ENCODE measurements around the gene PLEKHH1. TPM values are rescaled to one million over a fixed set of nuclear protein-coding genes. Genes with fewer than 3 reads are reported as not detected.
A peak's percentile ranks its signal among the peaks of the same experiment; 100 is the strongest.

Gene PLEKHH1
- total and polyA plus RNA-seq, 2 of the 8 experiments (the other 6 are each of a cell fraction or from before 2014, with no cell fraction given) = 28.3 to 33.3 TPM

- Histone ChIP-seq H3K9ac (replicated peaks in 1 of 4; ENCODE audit: extremely low read depth in 1 of 4, low read depth in 3 of 4, low read length in 3 of 4) (no peak overlapping the region), H3K23ac (ENCODE audit: insufficient read length) (no peak overlapping the region), H3K4ac (replicated peaks; ENCODE audit: insufficient read length, low read depth, low read length) (no peak overlapping the region), H2AFZ (ENCODE audit: low read length) (no peak overlapping the region), H2BK15ac (ENCODE audit: low read length) (no peak overlapping the region), H3K79me1 (ENCODE audit: low read depth, low read length) (no peaks in the 10 kb centered on the region), H3K56ac (replicated peaks; ENCODE audit: insufficient read length, low read depth, low read length) (no peak overlapping the region), H2BK5ac (ENCODE audit: low read depth, low read length) (no peak overlapping the region), H3K27me3 (replicated peaks in 1 of 4; ENCODE audit: control insufficient read depth in 3 of 4, extremely low read depth in 1 of 4, insufficient read depth in 3 of 4, low read length in 3 of 4) (peaks cover 22 to 85% (median 68%) of the 10 kb centered on the region in 4 experiments), H3K18ac (ENCODE audit: extremely low read depth, low read length) (no peak overlapping the region), H3K4me2 (ENCODE audit: insufficient read depth in 1 of 2, low read depth in 2 of 2, low read length in 2 of 2) (no peak overlapping the region), H2BK120ac (replicated peaks; ENCODE audit: low read depth, low read length) (no peak overlapping the region), H3K4me1 (replicated peaks in 1 of 4; ENCODE audit: control insufficient read depth in 3 of 4, insufficient read depth in 4 of 4, low read length in 3 of 4) (peaks cover 0 to 8% (median 2%) of the 10 kb centered on the region in 4 experiments; a peak in 4 of 7 replicates), H4K8ac (ENCODE audit: extremely low read depth, insufficient read depth, low read length) (no peak overlapping the region), H3K79me2 (ENCODE audit: control insufficient read depth in 1 of 2, insufficient read depth in 2 of 2, low read length in 2 of 2) (no peaks in the 10 kb centered on the region), H3K9me3 (ENCODE audit: insufficient read depth in 2 of 2, low read depth in 1 of 2, low read length in 1 of 2) (no peaks in the 10 kb centered on the region), H2BK20ac (ENCODE audit: low read length) (no peak overlapping the region), H4K91ac (replicated peaks; ENCODE audit: insufficient read length, low read length) (no peak overlapping the region), H3K27ac (ENCODE audit: low read depth, low read length) (no peak overlapping the region), H3K14ac (ENCODE audit: insufficient read length) (no peak overlapping the region), H3K23me2 (ENCODE audit: low read depth, low read length) (no peaks in the 10 kb centered on the region), H2BK12ac (ENCODE audit: low read depth, low read length) (no peak overlapping the region), H3K36me3 (ENCODE audit: control insufficient read depth in 2 of 4, insufficient read depth in 4 of 4, low read length in 3 of 4) (no peaks in the 10 kb centered on the region), H4K5ac (ENCODE audit: insufficient read length, low read depth, low read length) (no peak overlapping the region), H2AK5ac (ENCODE audit: low read depth, low read length) (no peak overlapping the region), H3K4me3 (ENCODE audit: extremely low read depth in 1 of 4, insufficient read depth in 2 of 4, low read depth in 3 of 4, low read length in 4 of 4) (no peak overlapping the region), H4K20me1 (replicated peaks in 1 of 2; ENCODE audit: control insufficient read depth in 1 of 2, insufficient read depth in 2 of 2, low read length in 2 of 2) (no peaks in the 10 kb centered on the region)
- ChIA-PET CTCF (ENCODE audit: partially characterized antibody) (interaction anchor here (1.1 to 3.5 kb wide), 4 partner anchors 11 to 81 kb away, joined by 3 to 19 read pairs (median 4); partner anchors contain the start of gene ARG2), POLR2A (ENCODE audit: partially characterized antibody) (interaction anchor here (1.0 kb wide), 1 partner anchor 12 kb away, joined by 4 read pairs; the partner anchor contains the start of gene ARG2)
- FAIRE-seq (no peak), DNase-seq (ENCODE audit: low read depth in 1 of 2, low spot score in 2 of 2) (no peak)
- 70% methylated on average over 5 of the region's 5 CpGs; no CpG with 5 or more reads in 1 of the 2 experiments for WGBS, 2 experiments (ENCODE audit: extremely low coverage in 1 of 2, insufficient coverage in 1 of 2, insufficient read length in 1 of 2, insufficient replicate concordance in 2 of 2, low coverage in 1 of 2, low lambda C conversion rate in 2 of 2, missing lambda C conversion rate in 1 of 2)
- TF ChIP-seq SAP30 (IDR thresholded peaks at IDR 0.05; ENCODE audit: insufficient read depth, insufficient replicate concordance, low read length) (no peak), KDM1A (IDR thresholded peaks at IDR 0.05; ENCODE audit: borderline replicate concordance, low read length) (0 out of 2 replicates have a peak, but pooled peaks have one; percentile 44), SP2 (IDR thresholded peaks at IDR 0.05; ENCODE audit: low read length) (no peak), SRF (IDR thresholded peaks at IDR 0.05; ENCODE audit: low read depth, low read length) (no peak), TBP (IDR thresholded peaks at IDR 0.05; ENCODE audit: low read depth, low read length) (no peak), ATF2 (IDR thresholded peaks at IDR 0.05; ENCODE audit: low read length) (no peak), FOSL1 (IDR thresholded peaks at IDR 0.05; ENCODE audit: insufficient read depth, low read depth, low read length) (no peak), MAFK (IDR thresholded peaks at IDR 0.05; ENCODE audit: low read depth, low read length) (no peak), RAD21 (IDR thresholded peaks at IDR 0.05 in 1 of 2, conservative IDR thresholded peaks at IDR 0.05 in 1 of 2; ENCODE audit: low read depth in 2 of 2, low read length in 2 of 2) (no peak)
These were observed 74.6 kb downstream of the PLEKHH1 start for GRCh38 chr14:67607646-67608045.
